Thyroid gland (tissue), 4 donors: ENCODE measurements around the gene BBS9. TPM values are rescaled to one million over a fixed set of nuclear protein-coding genes. Genes with fewer than 3 reads are reported as not detected.

Experiments
- DNase-seq, 2 donors: peaks; one replicate each; pipeline ENCODE4 v3.0.0-alpha.2; 2019
- H3K27ac ChIP-seq, 3 donors: fragments of 200-600 bp; sonication (generic); 1 replicate in 2 of 3; 2 replicates in 1 of 3; pipeline ENCODE4 v1.5.1; 2016 to 2019; ENCODE audit warnings: mild to moderate bottlenecking in 1 of 3, moderate library complexity in 1 of 3
- H3K27me3 ChIP-seq: fragments of 200-600 bp; sonication (generic); one replicate; pipeline ENCODE4 v1.5.1; 2019
- H3K36me3 ChIP-seq, 2 donors: fragments of 200-600 bp; sonication (generic); one replicate each; pipeline ENCODE4 v1.5.1; 2016 to 2019
- H3K4me1 ChIP-seq, 2 donors: fragments of 200-600 bp; sonication (generic); one replicate each; pipeline ENCODE4 v1.5.1; 2017 to 2019
- H3K4me3 ChIP-seq, 3 donors: fragments of 200-600 bp; sonication (generic); replicated peaks in 1 of 3; 1 replicate in 2 of 3; 2 replicates in 1 of 3; pipeline ENCODE4 v1.5.1; 2016; ENCODE audit warnings: mild to moderate bottlenecking in 1 of 3
- H3K9me3 ChIP-seq: fragments of 200-600 bp; sonication (generic); one replicate; pipeline ENCODE4 v1.5.1; 2017
- CTCF ChIP-seq, 6 experiments: fragments of 200-600 bp in 3 of 6; fragments of 450-650 bp in 3 of 6; sonication (generic) in 3 of 6; IDR thresholded peaks; one replicate each; pipeline ENCODE4 v1.5.1; 2016 to 2019; ENCODE audit warnings: antibody characterized with exemption in 6 of 6, mild to moderate bottlenecking in 2 of 6, inconsistent platforms in 1 of 6, moderate library complexity in 1 of 6
- POLR2A ChIP-seq, 2 donors: fragments of 450-650 bp; IDR thresholded peaks; one replicate each; pipeline ENCODE4 v1.6.1; 2017; ENCODE audit warnings: antibody characterized with exemption in 2 of 2, mild to moderate bottlenecking in 2 of 2, moderate library complexity in 1 of 2
- WGBS, 2 donors: methylation state at CpG; one replicate each; pipeline ENCODE4 v1.1.5; 2017; 5-methylcytosine and 5-hydroxymethylcytosine counted together
- intact Hi-C: fragments of 100-400 bp; cut with DNase I; formaldehyde crosslinking; loops from one replicate; pipeline ENCODE4 v1.15.1; 2023
- total RNA-seq, 4 donors: library from RNA; depleted of rRNA; stranded (reverse); fragments of >200 nt; gene quantifications; one replicate each; pipeline ENCODE4 v1.2.3, GENCODE V29; 2016

The BBS9 gene
- total RNA-seq, 4 donors from 2014 or later, result 59.2 to 84.8 (median 73.1) TPM

- Histone ChIP-seq H3K4me1 (no peaks in the 10 kb centered on the region), H3K27ac (no peak overlapping the region), H3K27me3 (no peaks in the 10 kb centered on the region), H3K4me3 (no peak overlapping the region), H3K36me3 (no peaks in the 10 kb centered on the region), H3K9me3 (no peaks in the 10 kb centered on the region)
- intact Hi-C loops, result no loop called here
- 45 to 62% methylated on average over 6 of the region's 6 CpGs for WGBS, 2 donors
- TF ChIP-seq POLR2A (IDR thresholded peaks at IDR 0.05), result no peak
- TF ChIP-seq CTCF (IDR thresholded peaks at IDR 0.05), result no peak
- no peak for DNase-seq
Measured at GRCh38 chr7:33448035-33448434, 318.7 kb downstream of the BBS9 start.

- Histone ChIP-seq H3K27ac (no peak overlapping the region), H3K9me3 (no peaks in the 10 kb centered on the region), H3K4me1 (no peaks in the 10 kb centered on the region), H3K4me3 (no peak overlapping the region), H3K36me3 (no peaks in the 10 kb centered on the region), H3K27me3 (no peaks in the 10 kb centered on the region)
- WGBS, 2 donors, result 91 to 97% methylated on average over 5 of the region's 5 CpGs
- DNase-seq, result no peak
- no peak for TF ChIP-seq CTCF (IDR thresholded peaks at IDR 0.05)
- no peak for TF ChIP-seq POLR2A (IDR thresholded peaks at IDR 0.05)
- intact Hi-C loops, result no loop called here
Measured at GRCh38 chr7:33449847-33450246, 320.5 kb downstream of the BBS9 start.

- H3K36me3 ChIP-seq, result no peaks in the 10 kb centered on the region
- no peaks in the 10 kb centered on the region for H3K4me1 ChIP-seq
- H3K4me3 ChIP-seq, result no peak overlapping the region
- DNase-seq, result no peak
- intact Hi-C loops, result no loop called here
- no peak for TF ChIP-seq POLR2A (IDR thresholded peaks at IDR 0.05)
- TF ChIP-seq CTCF (IDR thresholded peaks at IDR 0.05), result no peak
- WGBS, 2 donors, result 90 to 98% methylated on average over 1 of the region's 1 CpG
- H3K27me3 ChIP-seq, result no peaks in the 10 kb centered on the region
- H3K9me3 ChIP-seq, result no peaks in the 10 kb centered on the region
- no peak overlapping the region for H3K27ac ChIP-seq
Measured at GRCh38 chr7:33452805-33453502, 323.6 kb downstream of the BBS9 start.

- Histone ChIP-seq H3K9me3 (no peaks in the 10 kb centered on the region), H3K36me3 (no peaks in the 10 kb centered on the region), H3K4me3 (no peak overlapping the region), H3K4me1 (no peaks in the 10 kb centered on the region), H3K27ac (no peak overlapping the region), H3K27me3 (no peaks in the 10 kb centered on the region)
- no peak for DNase-seq
- intact Hi-C loops, result no loop called here
- TF ChIP-seq POLR2A (IDR thresholded peaks at IDR 0.05), result no peak
- WGBS, 2 donors, result 85 to 92% methylated on average over 6 of the region's 6 CpGs
Measured at GRCh38 chr7:33457039-33457438, 327.7 kb downstream of the BBS9 start.

- TF ChIP-seq CTCF (IDR thresholded peaks at IDR 0.05), result no peak
- no peak for TF ChIP-seq POLR2A (IDR thresholded peaks at IDR 0.05)
- Histone ChIP-seq H3K4me3 (no peak overlapping the region), H3K9me3 (no peaks in the 10 kb centered on the region), H3K27ac (no peak overlapping the region), H3K4me1 (no peaks in the 10 kb centered on the region), H3K36me3 (no peaks in the 10 kb centered on the region), H3K27me3 (no peaks in the 10 kb centered on the region)
- intact Hi-C loops, result no loop called here
- DNase-seq, result no peak
- WGBS, 2 donors, result 71 to 74% methylated on average over 1 of the region's 1 CpG
Measured at GRCh38 chr7:33458581-33458980, 329.2 kb downstream of the BBS9 start.
